ENCODE results near the gene HMG20B.

The HMG20B gene

DNA sequence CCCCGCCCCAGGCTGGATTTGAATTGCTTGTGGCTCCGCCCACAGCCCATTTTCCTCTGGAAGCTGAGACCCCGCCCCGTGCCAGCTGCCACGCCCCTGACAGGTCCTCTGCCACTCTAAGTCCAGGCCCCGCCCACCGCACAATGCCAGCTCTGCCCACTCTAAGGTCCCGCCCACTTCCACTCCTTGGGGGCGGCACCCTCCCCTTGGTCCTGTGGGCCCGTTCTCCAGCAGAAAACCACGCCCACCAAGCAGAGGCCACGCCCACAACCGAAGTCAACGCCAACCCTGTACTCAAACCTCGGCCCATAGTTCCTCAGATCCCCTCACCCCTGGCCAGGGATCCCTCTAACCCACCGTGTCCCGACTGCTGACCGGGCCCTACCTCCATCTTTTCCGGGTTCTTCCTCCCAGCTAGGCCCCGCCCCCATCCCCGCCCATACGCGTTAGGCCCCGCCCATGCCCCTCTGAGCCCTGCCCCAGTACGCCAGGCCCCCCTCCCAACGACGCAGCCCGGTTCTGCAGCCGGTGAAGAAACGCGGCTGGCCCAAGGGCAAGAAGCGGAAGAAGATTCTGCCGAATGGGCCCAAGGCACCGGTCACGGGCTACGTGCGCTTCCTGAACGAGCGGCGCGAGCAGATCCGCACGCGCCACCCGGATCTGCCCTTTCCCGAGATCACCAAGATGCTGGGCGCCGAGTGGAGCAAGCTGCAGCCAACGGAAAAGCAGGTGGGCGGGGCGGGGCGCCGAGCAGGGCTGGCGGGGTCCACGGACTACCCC is 1.3 kb downstream of the HMG20B start:
- in situ Hi-C loops (cut with HindIII; ENCODE audit: low pct_ligation_motif_present, low sequenced_read_pairs): no loop called here
- no peaks in the 10 kb centered on the region for H3K27me3 ChIP-seq (replicated peaks)
- TF ChIP-seq, protein P1, sequence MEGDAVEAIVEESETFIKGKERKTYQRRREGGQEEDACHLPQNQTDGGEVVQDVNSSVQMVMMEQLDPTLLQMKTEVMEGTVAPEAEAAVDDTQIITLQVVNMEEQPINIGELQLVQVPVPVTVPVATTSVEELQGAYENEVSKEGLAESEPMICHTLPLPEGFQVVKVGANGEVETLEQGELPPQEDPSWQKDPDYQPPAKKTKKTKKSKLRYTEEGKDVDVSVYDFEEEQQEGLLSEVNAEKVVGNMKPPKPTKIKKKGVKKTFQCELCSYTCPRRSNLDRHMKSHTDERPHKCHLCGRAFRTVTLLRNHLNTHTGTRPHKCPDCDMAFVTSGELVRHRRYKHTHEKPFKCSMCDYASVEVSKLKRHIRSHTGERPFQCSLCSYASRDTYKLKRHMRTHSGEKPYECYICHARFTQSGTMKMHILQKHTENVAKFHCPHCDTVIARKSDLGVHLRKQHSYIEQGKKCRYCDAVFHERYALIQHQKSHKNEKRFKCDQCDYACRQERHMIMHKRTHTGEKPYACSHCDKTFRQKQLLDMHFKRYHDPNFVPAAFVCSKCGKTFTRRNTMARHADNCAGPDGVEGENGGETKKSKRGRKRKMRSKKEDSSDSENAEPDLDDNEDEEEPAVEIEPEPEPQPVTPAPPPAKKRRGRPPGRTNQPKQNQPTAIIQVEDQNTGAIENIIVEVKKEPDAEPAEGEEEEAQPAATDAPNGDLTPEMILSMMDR (IDR thresholded peaks at IDR 0.05; ENCODE audit: low read depth, low read length, missing control alignments): no peak
- DNase-seq: peak; percentile 96
- H3K4me3 ChIP-seq (ENCODE audit: low read depth, low read length): peak overlapping the region; percentile 77
- H3K36me3 ChIP-seq (replicated peaks): peaks cover 14% of the 10 kb centered on the region
- H3K27ac ChIP-seq: no peak overlapping the region

DNA sequence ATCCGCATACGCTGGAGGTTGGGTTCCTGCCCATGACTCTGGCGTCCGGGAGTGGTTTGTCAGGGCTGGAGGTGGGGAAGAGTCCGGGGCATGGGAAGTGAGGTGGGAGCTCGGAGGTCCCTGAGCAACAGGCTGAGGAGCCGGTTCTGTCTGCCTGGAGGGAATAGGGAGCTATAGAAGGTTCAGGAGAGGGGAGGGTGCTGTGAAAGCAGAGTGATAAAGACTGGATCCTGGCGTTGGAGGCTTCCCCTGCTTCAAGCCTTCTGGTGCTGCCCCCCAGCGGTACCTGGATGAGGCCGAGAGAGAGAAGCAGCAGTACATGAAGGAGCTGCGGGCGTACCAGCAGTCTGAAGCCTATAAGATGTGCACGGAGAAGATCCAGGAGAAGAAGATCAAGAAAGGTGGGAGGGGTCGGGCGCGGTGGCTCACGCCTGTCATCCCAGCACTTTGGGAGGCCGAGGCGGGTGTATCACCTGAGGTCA is 2.6 kb downstream of the HMG20B start:
- H3K27me3 ChIP-seq (replicated peaks): no peaks in the 10 kb centered on the region
- in situ Hi-C loops (cut with HindIII; ENCODE audit: low pct_ligation_motif_present, low sequenced_read_pairs): no loop called here
- peak; percentile 49 for DNase-seq
- TF ChIP-seq, protein P1 (IDR thresholded peaks at IDR 0.05; ENCODE audit: low read depth, low read length, missing control alignments): peak; percentile 65
- H3K27ac ChIP-seq: no peak overlapping the region
- H3K4me3 ChIP-seq (ENCODE audit: low read depth, low read length): no peak overlapping the region
- H3K36me3 ChIP-seq (replicated peaks): peaks cover 14% of the 10 kb centered on the region

DNA sequence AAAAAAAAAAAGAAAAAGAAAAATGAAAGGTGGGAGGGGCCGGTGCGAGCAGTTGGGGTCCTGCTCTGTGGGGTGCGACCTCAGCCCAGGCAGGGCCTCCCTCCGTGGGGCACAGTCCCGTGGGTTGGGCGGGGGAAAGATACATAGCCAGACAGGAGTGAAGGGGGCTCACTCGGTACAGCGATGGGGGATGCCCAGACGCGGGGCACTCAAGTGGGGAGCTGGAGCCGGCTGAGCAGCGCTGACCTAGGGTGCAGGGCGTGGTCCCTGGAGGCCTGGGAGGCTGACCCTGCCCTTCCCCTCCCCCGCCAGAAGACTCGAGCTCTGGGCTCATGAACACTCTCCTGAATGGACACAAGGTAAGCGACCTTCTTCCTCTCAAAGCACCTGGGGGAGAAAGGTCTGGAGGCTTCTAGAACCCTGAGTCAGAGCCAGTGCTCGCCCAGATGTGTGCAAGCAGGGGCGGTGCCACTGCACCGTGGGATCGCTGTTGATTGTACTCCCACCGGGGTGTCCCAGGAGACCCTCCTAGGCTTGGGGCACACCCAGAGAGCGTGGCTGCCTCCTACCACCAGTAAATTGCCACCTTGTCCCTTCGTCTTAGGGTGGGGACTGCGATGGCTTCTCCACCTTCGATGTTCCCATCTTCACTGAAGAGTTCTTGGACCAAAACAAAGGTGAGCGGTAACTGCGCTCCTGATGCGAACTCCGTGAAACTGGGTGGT is 3.4 kb downstream of the HMG20B start:
- DNase-seq: no peak
- in situ Hi-C loops (cut with HindIII; ENCODE audit: low pct_ligation_motif_present, low sequenced_read_pairs): no loop called here
- TF ChIP-seq, protein P1 (IDR thresholded peaks at IDR 0.05; ENCODE audit: low read depth, low read length, missing control alignments): no peak
- Histone ChIP-seq H3K4me3 (ENCODE audit: low read depth, low read length) (peak overlapping the region; percentile 24), H3K36me3 (replicated peaks) (peaks cover 14% of the 10 kb centered on the region), H3K27ac (no peak overlapping the region), H3K27me3 (replicated peaks) (no peaks in the 10 kb centered on the region)

DNA sequence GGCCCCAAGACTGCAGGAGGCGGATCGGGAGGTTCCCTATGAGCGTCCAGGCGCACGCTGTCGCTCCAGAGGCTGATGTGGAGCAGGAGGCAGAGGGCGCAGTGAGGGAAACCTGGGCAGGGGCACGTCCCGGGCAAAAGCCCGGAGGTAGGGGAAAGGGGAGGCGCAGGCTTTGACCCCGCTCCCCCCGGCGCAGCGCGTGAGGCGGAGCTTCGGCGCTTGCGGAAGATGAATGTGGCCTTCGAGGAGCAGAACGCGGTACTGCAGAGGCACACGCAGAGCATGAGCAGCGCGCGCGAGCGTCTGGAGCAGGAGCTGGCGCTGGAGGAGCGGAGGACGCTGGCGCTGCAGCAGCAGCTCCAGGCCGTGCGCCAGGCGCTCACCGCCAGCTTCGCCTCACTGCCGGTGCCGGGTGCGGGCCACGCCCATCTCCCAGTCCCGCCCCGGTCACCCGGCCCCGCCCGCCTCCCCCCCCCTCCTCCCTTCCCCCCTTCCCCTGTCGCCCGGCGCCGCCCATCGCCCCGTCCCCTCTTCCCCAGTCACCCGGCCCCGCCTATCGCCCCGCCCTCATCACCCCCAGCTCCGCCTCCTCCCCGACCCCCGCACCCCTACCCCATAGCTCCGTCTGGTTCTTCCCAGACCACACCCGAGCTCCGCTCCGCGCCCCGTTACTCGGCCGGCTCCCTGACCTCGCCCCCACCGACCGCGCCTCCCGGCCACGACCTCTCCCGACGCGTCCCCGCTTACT is 4.1 kb downstream of the HMG20B start:
- no peak overlapping the region for H3K27ac ChIP-seq
- peak overlapping the region; percentile 24 for H3K4me3 ChIP-seq (ENCODE audit: low read depth, low read length)
- no peak for DNase-seq
- TF ChIP-seq, protein P1 (IDR thresholded peaks at IDR 0.05; ENCODE audit: low read depth, low read length, missing control alignments): no peak
- no peaks in the 10 kb centered on the region for H3K27me3 ChIP-seq (replicated peaks)
- peaks cover 14% of the 10 kb centered on the region for H3K36me3 ChIP-seq (replicated peaks)
- in situ Hi-C loops (cut with HindIII; ENCODE audit: low pct_ligation_motif_present, low sequenced_read_pairs): no loop called here

DNA sequence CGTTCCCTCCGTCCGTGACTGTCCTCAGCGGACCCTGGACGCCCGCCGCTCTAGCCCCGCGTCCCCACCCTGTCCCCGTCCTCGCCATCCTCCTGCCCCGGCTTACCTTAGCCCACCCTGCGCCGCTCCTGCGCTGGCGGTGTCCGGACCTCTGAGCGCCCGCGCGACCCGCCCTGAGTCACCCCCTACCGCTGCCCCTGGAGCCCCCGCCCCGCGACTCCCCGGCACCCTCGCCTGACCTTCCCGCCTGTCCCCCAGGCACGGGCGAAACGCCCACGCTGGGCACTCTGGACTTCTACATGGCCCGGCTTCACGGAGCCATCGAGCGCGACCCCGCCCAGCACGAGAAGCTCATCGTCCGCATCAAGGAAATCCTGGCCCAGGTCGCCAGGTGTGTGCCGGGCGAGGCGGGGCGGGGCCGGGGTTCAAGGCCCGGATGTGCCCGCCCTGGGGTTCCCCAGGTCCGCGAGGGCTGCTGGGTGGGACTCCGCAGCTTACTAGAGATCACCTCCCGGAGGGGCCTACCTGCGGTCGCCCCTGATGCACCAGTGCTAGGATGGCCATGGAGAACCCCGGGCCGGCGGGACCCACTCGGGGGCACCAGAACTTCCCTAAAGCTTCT is 5.1 kb downstream of the HMG20B start:
- DNase-seq: no peak
- TF ChIP-seq, protein P1 (IDR thresholded peaks at IDR 0.05; ENCODE audit: low read depth, low read length, missing control alignments): no peak
- no peak overlapping the region for H3K4me3 ChIP-seq (ENCODE audit: low read depth, low read length)
- no peak overlapping the region for H3K27ac ChIP-seq
- in situ Hi-C loops (cut with HindIII; ENCODE audit: low pct_ligation_motif_present, low sequenced_read_pairs): no loop called here
- H3K27me3 ChIP-seq (replicated peaks): no peaks in the 10 kb centered on the region
- H3K36me3 ChIP-seq (replicated peaks): peaks cover 14% of the 10 kb centered on the region
